ENCODE measurements around the gene SDCBP2.

DNA sequence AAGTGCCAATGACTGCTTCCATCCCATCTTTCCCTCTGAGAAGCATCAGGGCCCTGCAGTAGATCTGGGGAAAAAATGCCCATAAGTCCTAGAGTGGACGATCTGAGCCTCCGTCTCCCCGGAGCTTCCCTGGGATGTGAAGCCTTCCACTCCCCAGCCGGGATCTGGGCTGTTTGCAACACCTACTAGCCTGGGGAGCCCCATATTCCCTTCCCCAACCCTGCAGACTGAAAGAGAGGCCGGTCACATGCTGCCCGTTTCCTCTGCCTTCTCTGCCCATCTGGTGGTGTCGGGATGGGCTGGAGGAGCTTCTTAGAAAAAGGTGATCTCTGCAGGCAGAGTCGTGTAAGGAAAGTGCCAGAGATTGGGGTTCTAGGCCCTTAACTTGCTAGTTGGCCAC is 61.8 kb downstream of the SDCBP2 start:
- TF ChIP-seq, protein P1, sequence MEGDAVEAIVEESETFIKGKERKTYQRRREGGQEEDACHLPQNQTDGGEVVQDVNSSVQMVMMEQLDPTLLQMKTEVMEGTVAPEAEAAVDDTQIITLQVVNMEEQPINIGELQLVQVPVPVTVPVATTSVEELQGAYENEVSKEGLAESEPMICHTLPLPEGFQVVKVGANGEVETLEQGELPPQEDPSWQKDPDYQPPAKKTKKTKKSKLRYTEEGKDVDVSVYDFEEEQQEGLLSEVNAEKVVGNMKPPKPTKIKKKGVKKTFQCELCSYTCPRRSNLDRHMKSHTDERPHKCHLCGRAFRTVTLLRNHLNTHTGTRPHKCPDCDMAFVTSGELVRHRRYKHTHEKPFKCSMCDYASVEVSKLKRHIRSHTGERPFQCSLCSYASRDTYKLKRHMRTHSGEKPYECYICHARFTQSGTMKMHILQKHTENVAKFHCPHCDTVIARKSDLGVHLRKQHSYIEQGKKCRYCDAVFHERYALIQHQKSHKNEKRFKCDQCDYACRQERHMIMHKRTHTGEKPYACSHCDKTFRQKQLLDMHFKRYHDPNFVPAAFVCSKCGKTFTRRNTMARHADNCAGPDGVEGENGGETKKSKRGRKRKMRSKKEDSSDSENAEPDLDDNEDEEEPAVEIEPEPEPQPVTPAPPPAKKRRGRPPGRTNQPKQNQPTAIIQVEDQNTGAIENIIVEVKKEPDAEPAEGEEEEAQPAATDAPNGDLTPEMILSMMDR (IDR thresholded peaks at IDR 0.05) = no peak
- TF ChIP-seq POLR2A (IDR thresholded peaks at IDR 0.05) = no peak
